HG03108 (cell line): ENCODE measurements around the gene HACE1.
"Not testable (repeated sequence)": the region's sequence is repeated elsewhere in the genome, so short reads cannot be mapped to it uniquely, and the experiment has no call there.

ENCODE experiments used
- ATAC-seq: cut with Tn5 transposase; IDR thresholded peaks from one replicate; pipeline ENCODE4 v1.9.1; 2021; ENCODE audit warnings: moderate library complexity; ENCODE audit not compliant: unreplicated experiment

HACE1 gene

DNA sequence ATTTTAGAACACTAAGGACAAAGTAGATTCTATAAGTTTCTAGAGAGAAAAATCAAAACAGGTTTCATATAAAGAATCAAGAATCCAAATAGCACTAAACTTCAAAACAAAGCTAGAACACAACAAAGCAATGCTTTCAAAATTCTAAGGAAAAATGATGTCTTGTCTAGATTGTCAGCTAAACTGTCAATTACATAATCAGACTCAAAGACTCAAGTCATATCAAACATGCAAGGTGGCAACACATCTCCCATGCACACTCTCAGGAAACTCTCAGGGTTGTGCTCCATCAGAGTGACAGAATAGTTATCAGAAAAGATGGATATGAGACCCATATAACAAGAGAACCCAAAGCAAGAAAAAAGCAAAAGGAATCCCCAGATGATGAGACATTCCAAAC lies 23.9 kb downstream of the HACE1 start:
- ATAC-seq: no peak

DNA sequence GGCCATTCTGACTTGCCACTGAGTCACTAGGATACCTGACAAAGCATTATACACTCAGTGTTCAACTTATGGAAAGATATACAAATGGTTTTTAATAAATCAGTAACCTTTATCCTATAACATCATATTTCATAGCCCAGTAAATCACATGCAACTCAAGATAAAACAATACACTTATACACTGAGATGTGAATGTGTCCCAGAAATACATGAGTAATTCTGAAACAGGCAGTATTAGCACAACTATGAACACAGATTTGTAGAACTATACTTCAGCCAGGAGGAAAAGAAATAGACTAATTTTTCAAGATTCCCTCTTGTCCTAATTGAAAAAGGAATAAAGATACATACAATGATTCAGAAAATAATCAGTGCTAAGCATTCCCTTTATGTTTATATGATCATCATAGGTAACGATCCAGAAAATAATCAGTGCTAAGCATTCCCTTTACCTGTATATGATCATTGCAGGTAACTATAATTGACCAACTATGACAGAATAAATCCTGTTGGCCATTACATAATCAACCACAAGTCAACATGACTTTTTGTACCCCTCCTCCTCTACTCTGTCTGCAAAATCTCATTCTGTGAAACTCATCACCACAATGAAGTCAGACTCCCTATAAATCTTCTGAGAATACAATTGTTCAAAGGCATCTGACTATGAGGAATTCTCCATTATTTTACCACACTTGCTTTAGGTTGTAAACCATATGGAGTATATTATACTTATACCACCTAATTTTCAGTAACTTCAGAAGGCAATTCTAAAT lies 30.3 kb downstream of the HACE1 start:
- no peak for ATAC-seq

- ATAC-seq: no peak
Measured at GRCh38 chr6:104828478-104828877, 31.2 kb downstream of the HACE1 start.

GRCh38 chr6:104820820-104821219 lies 38.9 kb downstream of the HACE1 start:
- ATAC-seq: not testable (repeated sequence)

GRCh38 chr6:104816125-104816524 lies 43.6 kb downstream of the HACE1 start:
- no peak for ATAC-seq

- ATAC-seq: no peak
Measured at GRCh38 chr6:104814743-104815142, 45.0 kb downstream of the HACE1 start.

DNA sequence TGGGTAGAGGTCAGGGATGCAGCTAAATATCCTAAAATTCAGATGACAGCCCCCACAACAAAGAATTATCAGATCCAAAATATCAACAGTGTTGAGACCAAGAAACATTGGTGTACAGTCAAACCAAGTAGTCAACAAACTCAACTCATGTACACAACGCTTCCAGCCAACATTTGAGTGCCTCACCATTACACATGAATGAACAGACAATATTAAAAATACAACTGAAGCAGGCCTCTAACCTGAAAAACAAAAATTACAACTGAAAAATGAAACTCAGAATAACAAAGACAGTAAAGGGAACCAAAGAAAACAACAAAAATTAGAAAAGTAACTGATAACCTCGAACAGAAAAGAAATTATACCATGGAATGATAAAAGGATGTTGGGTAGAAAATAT lies 46.2 kb downstream of the HACE1 start:
- peak; percentile 47 for ATAC-seq

DNA sequence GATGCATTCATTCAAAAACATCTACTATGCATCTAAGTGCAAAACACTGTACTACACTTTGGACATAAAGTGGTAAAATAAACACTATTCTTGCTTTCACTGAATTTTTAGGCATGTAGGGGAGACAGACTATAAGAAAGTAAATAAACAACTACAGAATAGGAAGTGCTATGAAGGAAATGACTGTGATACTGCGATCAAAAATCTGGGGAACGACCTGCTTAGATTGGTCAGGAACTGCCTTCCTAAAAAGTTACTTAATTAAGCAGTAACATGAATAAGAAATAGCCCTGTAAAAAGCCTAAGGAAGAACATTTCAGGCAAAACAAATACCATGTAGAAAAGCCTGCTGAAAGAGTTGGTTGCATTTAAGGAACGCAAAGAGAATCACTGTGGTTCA lies 50.6 kb downstream of the HACE1 start:
- no peak for ATAC-seq

DNA sequence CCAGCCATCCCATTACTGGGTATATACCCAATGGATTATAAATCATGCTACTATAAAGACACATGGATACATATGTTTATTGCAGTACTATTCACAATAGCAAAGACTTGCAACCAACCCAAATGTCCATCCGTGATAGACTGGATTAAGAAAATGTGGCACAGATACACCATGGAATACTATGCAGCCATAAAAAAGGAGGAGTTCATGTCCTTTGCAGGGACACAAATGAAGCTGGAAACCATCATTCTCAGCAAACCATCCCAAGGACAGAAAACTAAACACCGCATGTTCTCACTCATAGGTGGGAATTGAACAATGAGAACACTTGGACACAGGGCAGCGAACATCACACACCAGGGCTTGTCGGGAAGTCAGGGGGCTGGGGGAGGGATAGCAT lies 54.4 kb downstream of the HACE1 start:
- not testable (repeated sequence) for ATAC-seq

GRCh38 chr6:104799134-104799657 lies 60.5 kb downstream of the HACE1 start:
- ATAC-seq: no peak

DNA sequence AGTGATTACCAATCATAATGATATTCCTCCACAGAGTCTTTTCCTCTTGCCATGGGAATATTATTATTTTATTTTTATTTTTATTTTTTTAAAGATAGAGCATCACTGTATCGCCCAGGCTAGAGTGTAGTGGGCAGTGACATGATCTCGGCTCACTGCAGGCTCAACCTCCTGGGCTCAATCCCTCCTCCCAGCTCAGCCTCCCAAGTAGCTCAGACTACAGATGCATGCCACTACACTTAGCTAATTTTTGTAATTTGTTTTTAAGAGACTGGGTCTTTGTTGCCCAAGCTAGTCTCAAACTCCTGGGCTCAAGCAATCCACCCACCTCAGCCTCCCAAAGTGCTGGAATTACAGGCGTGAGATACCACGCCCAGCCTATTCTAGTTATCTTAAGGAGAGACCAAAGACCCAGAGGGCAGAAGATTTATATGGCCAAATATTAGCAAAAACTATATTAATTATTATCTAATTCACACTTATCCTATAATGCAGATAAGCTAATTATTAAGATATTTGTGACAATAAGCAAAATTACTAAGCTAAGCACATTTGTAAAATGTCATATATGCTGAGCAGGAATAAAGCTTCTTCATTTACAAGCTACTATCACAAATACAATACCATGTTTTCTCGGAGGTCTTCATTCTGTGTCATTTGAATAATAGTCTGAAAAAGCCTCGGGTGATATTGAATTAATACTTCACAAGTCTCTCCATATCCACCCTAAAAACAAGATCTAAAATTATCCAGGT lies 63.5 kb downstream of the HACE1 start:
- ATAC-seq: no peak

GRCh38 chr6:104795363-104795762 lies 64.4 kb downstream of the HACE1 start:
- no peak for ATAC-seq

DNA sequence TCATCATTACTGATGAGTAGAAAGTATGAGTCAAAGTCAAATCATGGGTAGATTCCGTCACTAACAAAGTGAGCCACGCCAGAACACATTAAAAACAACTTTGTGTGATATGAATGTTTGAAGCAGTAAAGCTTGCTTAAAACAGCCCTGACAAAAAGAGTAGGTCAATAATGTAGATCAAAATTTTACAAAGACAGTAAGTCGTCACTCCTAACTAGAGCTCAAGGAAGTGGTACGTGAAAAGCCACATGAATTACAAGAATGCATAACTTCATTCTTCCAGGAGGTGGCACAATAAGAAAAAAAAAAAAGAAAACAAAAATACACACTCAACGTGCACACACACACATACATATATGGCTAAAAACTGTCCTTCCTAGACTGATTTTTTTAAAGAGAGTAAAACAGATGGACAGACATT lies 69.9 kb downstream of the HACE1 start:
- ATAC-seq: no peak

GRCh38 chr6:104788400-104788799 lies 71.3 kb downstream of the HACE1 start:
- ATAC-seq: no peak

GRCh38 chr6:104787305-104787704 lies 72.4 kb downstream of the HACE1 start:
- ATAC-seq: no peak

DNA sequence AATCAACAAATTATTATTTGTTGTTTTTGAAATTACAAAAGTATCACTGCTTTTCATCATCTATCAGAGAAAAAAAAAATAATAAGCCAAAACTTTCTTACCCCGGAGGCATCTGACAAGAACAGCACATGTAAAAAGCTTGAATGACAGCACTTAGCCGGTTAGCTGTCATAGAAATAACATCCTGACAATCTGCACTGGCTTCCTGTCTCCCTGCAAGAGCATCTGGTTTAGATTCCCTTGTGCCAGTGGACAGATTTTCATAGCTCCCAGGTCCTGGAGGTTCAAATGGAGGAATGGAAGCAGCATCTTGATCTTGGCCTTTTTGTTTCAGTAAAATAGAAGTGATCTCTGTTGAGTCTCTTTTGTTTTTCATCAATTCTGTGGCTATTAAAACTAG lies 74.8 kb downstream of the HACE1 start:
- ATAC-seq: no peak

GRCh38 chr6:104771258-104771832 lies 88.4 kb downstream of the HACE1 start:
- no peak for ATAC-seq

GRCh38 chr6:104768906-104769305 lies 90.8 kb downstream of the HACE1 start:
- no peak for ATAC-seq

DNA sequence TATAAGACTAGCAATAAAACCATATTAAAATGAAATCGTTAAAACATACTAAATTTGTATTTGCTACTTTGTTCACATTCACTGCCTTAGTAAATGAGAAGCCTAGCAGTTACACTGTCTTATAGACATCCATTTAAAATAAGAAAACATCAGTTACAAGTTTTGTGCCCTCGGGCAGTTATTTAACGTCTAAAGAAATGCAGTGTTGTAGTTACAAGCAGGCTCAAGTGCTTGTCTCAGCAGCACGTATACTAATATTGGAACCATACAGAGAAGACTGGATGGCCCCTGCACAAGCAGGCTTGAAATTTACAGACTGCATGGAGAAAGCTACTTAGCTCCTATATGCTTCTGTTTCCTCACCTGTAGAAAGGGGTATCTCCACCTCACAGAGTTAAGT lies 93.1 kb downstream of the HACE1 start:
- ATAC-seq: no peak

GRCh38 chr6:104754788-104755409 lies 104.8 kb downstream of the HACE1 start:
- no peak for ATAC-seq

DNA sequence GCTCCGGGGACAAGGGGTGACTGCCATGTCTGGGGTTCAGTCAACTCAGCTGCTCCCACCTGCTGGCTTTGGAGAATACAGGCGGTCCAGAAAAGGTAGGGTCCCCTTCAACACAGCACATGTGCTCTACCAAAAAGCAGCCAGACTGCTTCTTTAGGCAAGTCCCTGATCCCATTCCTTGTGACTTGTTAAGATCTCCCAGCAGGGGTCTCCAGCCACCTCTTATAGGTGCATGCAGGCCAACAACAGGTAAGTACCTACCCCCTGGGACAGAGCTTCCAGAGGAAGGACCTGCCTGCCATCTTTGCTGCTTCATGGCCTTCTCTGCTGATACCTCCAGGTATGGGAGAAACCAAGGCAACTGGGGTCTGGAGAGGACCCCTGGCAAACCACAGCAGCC lies 106.5 kb downstream of the HACE1 start:
- ATAC-seq: no peak
